ENCODE data around the gene CBLB.

The CBLB gene

GRCh38 chr3:105869861-105870755 lies 1.3 kb upstream of the CBLB start:
- DNase-seq (ENCODE audit: low read depth in 2 of 2), result no peak

- DNase-seq (ENCODE audit: low read depth in 2 of 2), result no peak
Observed at GRCh38 chr3:105869531-105869833, 670 bp upstream of the CBLB start.

- no peak for DNase-seq (ENCODE audit: low read depth in 2 of 2)
Observed at GRCh38 chr3:105868431-105868741, 426 bp downstream of the CBLB start.

GRCh38 chr3:105867712-105868430 lies 941 bp downstream of the CBLB start:
- peak in 1 of 2 donors; percentile 10 for DNase-seq (ENCODE audit: low read depth in 2 of 2)

GRCh38 chr3:105866656-105867653 lies 1.9 kb downstream of the CBLB start:
- no peak for DNase-seq (ENCODE audit: low read depth in 2 of 2)

GRCh38 chr3:105865867-105866350 lies 2.9 kb downstream of the CBLB start:
- DNase-seq (ENCODE audit: low read depth in 2 of 2), result no peak

- DNase-seq (ENCODE audit: low read depth in 2 of 2), result no peak
Observed at GRCh38 chr3:105865016-105865623, 3.7 kb downstream of the CBLB start.

GRCh38 chr3:105864212-105864611 lies 4.6 kb downstream of the CBLB start:
- no peak for DNase-seq (ENCODE audit: low read depth in 2 of 2)

GRCh38 chr3:105863608-105864007 lies 5.2 kb downstream of the CBLB start:
- DNase-seq (ENCODE audit: low read depth in 2 of 2), result no peak

GRCh38 chr3:105862217-105862616 lies 6.6 kb downstream of the CBLB start:
- DNase-seq (ENCODE audit: low read depth in 2 of 2), result no peak

GRCh38 chr3:105860641-105861040 lies 8.2 kb downstream of the CBLB start:
- no peak for DNase-seq (ENCODE audit: low read depth in 2 of 2)

- no peak for DNase-seq (ENCODE audit: low read depth in 2 of 2)
Observed at GRCh38 chr3:105858017-105858416, 10.8 kb downstream of the CBLB start.

- no peak for DNase-seq (ENCODE audit: low read depth in 2 of 2)
Observed at GRCh38 chr3:105857601-105858000, 11.2 kb downstream of the CBLB start.

- DNase-seq (ENCODE audit: low read depth in 2 of 2), result no peak
Observed at GRCh38 chr3:105856605-105857004, 12.2 kb downstream of the CBLB start.

- DNase-seq (ENCODE audit: low read depth in 2 of 2), result no peak
Observed at GRCh38 chr3:105853801-105854432, 14.9 kb downstream of the CBLB start.

- no peak for DNase-seq (ENCODE audit: low read depth in 2 of 2)
Observed at GRCh38 chr3:105851582-105851981, 17.2 kb downstream of the CBLB start.

- no peak for DNase-seq (ENCODE audit: low read depth in 2 of 2)
Observed at GRCh38 chr3:105851176-105851575, 17.6 kb downstream of the CBLB start.

- no peak for DNase-seq (ENCODE audit: low read depth in 2 of 2)
Observed at GRCh38 chr3:105850593-105850992, 18.2 kb downstream of the CBLB start.

GRCh38 chr3:105848821-105849220 lies 20.0 kb downstream of the CBLB start:
- no peak for DNase-seq (ENCODE audit: low read depth in 2 of 2)

- no peak for DNase-seq (ENCODE audit: low read depth in 2 of 2)
Observed at GRCh38 chr3:105847865-105848264, 20.9 kb downstream of the CBLB start.

GRCh38 chr3:105847452-105847851 lies 21.4 kb downstream of the CBLB start:
- no peak for DNase-seq (ENCODE audit: low read depth in 2 of 2)
